CD4-positive, alpha-beta T cell treated with Interleukin-12 subunit alpha and Interleukin-12 subunit beta, for 1 hour (primary cell): ENCODE measurements around the gene IZUMO4.
"Not testable (repeated sequence)": the region's sequence is repeated elsewhere in the genome, so short reads cannot be mapped to it uniquely, and the experiment has no call there.

Experiments
- DNase-seq: peaks from one replicate; pipeline ENCODE4 v3.0.0-alpha.2; 2020

Gene IZUMO4

DNA sequence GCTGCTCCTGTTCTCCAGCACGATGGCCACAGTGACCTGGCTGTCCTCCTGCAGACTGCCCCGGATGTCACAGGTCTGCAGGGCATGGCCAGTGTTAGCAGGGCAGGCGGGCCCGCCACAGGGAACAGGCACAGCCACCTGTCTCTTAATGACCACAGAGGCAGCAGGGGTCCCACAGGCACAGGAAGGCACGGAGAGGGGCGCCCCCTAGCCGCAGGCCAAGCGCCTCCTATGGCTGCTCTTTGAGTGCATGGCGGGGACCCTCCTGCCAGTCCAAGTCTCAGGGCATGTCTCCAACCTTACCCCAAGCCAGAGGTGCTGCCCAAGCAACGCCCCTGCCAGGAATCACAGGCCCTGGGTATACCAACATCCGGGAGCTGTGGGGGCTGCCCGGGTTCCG, 14.1 kb downstream of the IZUMO4 start:
- DNase-seq = no peak

DNA sequence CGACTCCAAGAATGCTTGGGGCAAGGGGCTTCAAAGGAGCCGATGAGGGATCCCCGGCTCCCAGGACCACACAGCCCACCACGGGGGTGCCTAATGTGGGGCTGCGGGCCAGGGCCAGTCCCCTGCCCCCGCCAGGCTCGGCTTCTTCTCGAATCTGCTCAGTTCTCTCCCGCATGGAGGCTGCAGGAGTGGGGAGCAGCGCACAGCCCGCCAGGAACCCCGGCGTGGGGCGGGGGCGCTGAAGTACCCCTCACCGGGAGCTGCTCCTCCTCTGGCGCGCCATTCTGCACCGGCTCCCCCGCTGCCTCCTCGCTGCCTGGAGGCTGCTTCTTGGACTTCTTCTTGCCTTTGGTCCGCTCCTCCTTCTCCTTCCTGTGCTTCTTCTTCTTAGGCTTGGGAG, 14.7 kb downstream of the IZUMO4 start:
- DNase-seq = no peak

DNA sequence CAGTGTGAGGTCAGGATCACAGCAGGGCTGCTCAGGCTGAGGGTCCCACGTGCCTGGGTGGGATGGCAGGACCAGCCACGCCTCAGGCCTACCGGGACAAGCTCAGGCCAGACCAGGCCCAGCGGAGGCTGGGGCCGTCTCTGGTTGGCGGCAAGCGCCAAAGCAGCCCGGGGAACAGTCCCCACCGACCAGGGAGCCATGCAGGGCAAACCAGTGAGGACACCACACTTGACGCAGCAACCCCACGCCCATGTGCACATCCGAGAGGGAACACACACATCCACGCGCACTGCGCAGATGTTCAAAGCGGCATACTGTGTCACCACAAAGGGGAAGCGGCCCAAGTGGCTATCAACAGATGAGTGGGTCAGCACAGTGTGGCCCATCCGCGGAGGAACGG, 15.2 kb downstream of the IZUMO4 start:
- no peak for DNase-seq

DNA sequence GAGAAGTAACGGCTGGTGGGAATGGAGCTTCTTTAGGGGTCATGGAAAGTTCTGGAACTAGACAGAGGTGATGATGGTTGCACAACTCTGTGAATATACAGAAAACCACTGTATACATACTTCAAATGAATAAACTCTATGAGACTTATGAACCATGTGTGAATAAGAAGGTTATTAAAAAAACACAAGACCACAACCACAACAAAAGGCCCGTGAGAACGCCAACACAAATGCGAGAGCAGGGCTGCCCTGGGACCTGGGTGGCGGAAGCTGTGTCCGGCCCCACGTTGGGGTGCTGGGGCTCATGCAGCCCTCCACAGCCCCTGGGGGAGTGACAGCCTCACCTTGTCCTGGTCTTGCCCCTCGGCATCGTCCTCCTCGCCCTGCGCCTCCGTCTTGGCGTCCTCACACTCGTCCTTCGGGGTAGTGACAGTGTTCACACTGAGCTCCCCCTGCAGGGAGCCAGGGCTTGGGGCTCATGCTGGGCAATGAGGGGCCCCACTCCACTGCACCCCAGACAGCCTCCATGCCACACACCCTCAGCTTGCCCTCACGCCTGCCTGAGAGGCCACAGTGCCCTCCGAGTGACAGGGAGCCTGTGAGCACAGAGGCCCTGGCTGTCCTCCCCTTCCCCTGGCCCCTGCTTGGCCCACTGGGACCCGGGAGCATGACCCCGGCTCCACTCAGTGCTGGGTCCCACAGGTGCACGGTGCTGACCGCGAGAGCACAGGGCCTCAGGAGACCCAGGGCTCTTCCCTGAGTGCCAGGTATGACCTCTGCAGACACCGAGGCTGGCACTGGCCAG, 16.0 kb downstream of the IZUMO4 start:
- peak; percentile 30 for DNase-seq

DNA sequence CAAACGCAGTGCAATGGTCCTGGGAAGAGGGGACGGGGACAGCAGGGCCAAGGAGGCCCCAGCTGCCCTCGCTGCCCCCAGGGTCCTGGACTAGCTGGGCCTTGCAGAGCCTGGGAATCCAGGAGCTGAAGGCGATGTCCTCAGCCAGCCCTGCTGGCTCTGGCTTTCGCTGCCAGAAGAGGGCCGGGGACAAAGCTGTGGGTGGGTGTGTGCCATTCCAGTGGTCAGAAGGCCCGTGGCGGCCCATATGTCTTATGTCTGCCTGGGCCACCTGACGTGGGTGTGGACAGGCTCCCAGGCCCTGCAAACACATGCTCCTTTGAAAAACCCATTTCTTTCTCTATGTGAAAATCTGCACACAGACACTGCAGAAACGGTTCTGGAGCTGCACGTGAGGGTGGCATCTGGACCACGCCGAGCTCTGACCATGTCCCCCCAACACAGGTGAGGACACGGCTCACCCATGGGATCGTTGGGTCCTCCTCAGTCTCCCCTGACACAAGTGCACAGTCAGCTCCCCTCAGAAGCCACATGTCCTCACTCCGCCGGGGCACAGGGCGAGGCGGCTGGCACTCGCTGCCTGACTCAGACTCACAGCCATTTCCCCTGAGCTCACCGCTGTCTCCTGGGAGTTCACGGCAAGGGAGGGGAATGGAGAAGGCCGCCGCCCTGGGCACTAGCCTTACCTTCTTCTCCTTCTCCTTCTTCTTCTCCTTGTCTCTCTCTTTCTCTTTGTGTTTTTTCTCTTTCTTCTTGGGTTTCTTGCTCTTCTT, 16.9 kb downstream of the IZUMO4 start:
- no peak for DNase-seq

DNA sequence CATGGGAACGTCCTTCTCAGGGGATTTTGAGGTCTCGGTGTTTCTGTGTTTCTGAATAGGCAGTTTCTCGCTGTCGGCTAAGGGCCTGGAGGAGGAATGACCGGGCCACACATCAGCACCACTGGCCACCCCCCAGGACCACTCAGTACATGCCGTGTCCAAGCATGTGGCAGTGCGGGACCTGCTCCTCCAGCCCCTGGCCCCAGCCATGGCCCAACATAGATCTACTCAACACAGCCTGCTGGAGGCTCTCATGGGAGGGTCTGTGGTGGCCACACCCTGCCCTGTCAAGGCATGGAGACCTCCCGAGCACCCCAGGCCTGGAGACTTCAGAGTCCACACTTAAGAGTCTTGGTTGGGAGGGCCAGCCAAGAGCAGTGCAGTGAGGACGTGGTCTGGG, 17.5 kb downstream of the IZUMO4 start:
- no peak for DNase-seq

DNA sequence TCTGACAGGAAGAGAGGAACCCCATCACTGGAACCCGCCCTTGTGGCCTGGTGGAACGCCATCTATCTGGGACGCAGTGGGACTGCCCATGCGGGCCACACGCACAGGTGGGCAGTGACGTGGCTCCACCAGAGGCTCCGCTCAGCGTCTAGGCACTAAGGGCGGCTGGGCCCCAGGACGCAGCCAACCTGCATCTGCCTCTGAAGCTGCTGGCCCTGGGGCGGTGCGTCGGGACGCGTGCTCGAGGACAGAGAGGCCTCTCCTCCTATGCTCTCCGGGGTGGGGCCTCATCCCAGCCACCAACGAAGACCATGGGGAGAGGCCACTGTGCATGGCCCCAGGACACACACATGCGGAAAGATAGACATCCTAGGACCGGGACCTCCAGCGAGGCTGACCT, 18.1 kb downstream of the IZUMO4 start:
- DNase-seq = no peak

DNA sequence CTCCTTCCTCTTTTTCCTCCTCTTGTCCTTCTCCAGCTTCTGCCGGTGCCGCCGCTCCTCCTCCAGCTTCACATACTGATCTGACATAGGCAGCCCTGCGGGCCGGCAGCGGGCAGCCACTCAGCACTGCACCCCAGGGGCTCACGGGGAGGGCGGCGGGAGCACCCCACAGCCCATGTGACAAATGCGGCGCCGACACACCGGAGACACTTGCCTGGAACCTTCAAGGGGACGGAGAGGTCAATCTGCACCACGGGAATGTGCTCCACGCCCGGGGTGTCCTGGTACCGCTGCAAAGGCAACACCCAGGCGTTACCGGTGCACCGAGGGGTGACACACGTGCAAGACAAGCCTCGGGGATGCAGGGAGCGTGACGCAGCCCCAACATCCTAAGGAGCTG, 18.6 kb downstream of the IZUMO4 start:
- DNase-seq = no peak

DNA sequence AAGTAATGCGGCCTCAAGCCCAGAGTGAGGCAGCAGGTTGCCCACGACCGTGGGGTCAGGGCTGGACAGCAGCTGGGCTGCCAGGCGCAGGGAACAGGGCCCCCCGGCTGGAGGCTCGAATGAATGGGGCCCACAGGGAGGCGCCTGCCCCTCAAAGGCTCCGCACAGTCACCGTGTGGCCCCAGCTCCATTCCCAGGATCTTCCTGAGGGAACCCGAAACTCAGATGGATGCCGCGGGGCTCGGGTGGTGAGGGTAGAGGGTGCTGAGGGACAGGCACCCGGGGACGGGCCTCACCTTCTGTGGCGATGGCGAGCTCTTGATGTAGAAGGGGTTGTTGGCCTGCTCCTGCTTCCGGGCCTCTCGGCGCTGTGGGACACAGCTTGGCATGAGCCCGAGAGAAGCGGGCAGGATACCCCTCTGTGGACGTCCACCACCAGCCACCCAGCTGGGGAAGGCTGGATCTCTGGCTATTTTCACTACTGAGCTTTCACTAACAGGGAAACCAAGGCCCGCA, 19.3 kb downstream of the IZUMO4 start:
- DNase-seq = no peak

DNA sequence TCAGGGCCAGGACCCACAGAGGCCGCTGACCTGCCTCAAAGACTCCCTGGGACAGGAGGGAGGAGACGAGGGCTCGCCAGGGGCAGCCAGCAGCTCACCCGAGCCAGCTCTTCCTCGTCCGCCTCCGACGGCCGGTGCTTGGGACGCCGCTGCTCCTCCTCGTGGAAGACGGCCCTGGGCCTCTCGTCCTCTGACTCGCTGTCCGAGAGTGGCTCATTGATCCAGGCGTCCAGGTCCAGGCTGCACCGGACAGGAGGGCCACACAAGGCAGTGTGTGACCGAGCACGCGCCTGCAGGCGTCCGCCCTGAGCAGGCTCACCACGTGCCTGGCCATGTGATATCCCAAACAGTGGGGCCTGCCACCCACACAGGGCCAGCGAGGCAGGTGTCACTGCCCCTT, 19.8 kb downstream of the IZUMO4 start:
- DNase-seq = no peak

DNA sequence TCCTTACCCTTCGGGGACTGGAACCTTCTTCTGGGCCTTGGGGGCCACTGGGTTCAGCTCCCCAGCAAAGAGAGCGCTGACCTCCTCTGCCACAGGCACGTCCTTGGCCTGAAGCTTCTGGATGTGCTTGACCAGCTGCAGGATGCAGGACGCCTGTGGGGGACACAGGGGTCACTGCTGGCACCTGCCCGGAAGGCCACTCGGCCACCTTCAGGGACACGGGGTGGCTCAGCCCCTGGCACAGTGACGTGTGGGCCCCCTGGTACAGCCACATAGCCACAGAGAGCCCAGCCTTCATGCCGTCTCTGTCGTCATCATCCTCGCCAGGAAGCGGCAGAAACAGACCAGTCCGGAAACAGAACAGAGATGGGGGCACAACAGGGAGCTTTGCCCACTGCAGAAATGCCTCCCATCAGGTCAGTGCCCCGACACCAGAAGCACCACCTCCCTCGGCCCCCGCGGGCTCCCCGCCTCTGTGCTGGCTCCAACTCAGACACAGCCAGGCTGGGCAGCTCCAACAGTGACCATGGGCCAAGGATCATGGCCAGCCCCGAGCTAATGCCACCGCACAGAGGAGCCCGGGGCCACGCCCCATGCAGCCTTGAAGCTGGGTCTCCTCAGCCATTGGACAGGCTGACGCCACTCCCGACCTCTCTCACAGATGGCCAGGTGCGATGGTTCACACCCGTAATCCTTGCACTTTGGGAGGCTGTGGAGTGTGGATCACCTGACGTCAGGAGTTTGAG, 20.7 kb downstream of the IZUMO4 start:
- DNase-seq = no peak

DNA sequence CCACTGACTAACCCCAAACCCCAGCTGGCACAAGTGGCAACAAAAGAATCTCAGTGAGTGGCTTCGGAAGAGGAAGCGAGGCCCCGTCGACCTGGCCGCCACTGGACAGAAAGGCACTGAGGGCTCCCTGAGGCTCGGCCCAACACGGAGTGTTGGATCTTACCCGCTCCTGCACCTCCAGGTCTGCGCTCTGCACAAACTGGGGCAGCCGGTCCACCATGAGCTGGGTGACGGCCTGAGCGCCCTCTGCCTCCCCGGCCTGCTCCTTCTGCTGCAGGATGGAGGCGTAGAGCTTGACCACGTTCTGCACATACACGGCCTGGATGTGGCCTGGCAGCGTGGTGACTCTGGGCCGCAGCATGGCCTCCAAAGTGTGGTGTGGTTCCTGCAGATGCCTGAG, 21.7 kb downstream of the IZUMO4 start:
- no peak for DNase-seq

DNA sequence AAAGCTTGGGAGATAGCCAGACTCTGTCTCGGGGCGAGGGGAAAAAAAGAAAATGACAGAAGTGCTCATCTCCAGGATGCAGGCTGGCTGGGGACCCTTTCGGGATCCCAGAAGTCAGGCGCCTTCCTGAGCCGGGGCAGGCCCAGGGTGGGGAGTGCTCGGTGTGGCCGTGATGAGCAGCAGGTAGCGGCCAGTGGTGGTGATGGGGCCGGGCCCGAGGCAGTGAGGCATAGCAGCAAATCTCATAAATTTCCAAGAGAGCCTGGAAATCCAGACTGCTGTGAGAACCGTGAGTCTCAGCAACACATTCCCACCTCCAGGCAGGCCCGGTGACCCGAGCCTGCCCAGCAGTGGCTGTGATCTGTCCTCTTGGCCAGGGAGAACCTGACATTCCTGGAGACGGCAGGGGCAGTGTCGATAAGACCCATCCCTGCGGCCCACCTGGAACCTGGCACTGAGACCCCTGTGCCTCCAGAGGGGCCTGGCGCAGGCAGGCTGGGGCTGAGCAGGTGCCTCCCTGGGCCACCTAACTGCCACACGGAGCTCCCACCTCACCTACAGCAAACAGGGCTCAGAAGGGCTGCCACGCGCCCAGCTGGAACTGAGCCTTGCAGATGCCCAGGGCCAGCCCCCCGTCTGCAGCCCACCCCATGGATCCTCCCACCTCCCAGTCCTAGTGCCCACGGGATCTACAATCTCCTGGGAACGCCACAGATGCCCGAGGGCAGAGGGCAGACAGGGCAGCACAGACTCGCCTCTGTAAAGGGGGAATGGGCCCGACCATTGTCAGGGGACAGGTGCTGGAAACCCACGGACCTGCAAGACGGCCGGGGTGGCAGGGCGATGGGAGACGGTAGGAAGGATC, 23.4 kb downstream of the IZUMO4 start:
- no peak for DNase-seq

DNA sequence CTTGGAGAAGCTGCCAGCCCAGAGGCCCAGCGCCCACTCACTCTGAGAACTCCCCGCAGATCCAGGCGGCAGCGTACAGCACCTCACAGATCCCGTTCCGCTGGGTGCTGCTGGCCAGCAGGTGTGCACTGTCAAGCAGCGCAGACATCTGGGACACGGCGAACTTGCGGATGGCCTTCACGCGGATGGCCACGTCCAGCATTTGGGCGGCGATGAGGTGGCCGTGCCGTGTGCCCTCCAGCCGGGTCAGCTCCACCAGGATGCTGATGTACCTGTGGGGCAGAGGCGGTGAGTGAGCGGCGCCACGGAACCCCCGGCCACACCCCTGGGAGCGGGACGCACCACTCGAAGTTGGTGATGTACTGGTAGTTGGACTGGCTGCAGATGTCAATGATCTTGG, 24.1 kb downstream of the IZUMO4 start:
- DNase-seq = no peak

DNA sequence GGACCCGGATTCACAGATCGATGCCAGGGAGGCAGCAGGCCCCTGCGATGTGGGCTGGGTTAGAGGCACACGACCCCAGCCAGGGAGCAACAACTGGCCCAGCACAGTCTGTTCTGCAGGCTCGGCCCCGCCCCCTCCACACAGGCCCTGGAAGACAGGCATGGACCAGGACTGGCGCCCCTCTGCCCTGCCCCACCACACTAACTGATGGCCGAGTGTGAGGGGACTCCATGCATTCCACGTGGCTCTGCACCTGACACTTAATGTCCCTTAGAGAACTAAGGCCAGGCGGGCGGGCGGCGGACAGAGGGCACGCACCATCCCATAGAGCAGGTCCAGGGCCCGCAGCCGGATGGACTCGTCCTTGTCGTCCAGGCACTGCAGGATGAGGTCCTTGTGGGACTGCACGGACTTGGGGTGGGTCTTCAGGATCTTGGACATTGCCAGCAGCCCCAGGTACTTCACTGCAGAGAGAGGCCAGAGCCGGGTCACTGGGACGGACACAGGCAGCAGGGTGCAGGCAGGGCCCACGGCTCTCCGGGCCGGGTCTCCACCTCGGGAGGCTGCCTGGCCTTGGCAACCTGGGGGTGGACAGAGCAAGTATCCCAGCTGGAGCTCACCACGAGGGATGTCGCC, 24.8 kb downstream of the IZUMO4 start:
- no peak for DNase-seq

DNA sequence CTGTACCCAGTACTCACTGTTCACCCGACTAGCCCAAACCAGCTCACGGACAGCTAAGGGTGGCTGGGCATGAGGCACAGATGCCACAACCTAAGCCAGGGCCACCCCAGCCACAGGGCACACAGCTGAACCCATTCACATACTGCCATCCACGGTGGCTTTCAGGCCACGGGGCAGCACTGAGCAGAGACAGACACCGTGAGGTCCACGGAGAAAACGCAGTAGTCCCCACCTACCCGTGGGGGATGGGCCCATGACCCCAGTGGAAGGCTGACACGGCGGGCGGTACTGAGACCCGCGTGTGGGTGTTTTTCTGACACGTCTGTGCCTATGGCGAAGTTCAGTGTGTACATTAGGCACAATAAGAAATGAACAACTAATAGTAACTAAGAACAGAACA, 25.5 kb downstream of the IZUMO4 start:
- DNase-seq = no peak

DNA sequence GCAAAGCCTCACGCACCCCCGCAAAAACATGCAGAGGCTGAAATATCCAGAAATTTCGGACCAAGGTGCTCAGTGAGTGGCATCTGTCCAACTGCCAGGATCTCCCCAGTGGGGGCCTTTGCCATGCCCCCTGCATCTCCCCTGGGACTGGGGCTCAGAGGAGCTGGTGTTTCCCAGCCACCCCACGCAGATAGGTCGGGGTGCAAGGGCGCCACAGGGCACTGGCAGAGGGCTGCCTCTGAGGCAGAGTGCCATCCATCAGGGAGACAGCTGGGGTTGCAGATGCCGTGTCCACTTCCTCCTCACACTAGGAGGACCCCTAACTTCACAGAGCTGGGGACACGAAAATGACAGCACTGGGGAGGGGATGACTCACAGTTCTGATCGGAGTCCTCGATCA, 26.3 kb downstream of the IZUMO4 start:
- DNase-seq = no peak

DNA sequence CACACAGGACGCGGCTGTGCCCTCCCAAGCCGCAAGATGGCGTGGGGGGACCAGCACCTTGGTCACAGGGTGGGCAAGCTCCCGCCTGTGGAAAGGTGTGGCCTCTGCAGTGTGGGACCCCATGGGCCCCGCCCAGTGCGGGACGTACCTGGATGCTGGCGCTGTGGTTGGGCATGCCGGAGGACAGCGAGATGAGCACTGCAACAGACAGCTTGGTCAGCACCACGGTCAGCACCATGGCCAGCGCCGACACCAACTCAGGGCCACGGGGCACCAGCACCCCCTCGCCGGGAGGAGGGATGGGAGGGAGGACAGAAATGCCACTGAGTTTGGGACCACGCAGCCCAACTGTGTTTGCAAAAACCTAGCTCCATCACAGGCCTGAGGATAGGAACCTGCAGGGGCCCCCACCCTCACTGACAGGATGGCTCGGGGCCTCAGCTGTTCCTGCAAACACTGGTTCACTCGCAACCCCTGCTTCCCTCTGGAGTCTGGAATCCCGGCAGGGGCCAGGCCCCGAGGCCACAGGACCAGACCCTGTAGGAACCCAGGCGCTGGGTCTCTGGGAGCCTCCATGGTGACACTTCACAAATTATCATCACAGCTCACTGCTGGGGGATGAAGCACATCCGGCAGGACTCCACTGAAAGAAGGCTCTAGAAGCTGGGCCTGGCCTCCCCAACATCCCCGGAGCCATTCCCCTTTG, 27.1 kb downstream of the IZUMO4 start:
- DNase-seq = no peak

DNA sequence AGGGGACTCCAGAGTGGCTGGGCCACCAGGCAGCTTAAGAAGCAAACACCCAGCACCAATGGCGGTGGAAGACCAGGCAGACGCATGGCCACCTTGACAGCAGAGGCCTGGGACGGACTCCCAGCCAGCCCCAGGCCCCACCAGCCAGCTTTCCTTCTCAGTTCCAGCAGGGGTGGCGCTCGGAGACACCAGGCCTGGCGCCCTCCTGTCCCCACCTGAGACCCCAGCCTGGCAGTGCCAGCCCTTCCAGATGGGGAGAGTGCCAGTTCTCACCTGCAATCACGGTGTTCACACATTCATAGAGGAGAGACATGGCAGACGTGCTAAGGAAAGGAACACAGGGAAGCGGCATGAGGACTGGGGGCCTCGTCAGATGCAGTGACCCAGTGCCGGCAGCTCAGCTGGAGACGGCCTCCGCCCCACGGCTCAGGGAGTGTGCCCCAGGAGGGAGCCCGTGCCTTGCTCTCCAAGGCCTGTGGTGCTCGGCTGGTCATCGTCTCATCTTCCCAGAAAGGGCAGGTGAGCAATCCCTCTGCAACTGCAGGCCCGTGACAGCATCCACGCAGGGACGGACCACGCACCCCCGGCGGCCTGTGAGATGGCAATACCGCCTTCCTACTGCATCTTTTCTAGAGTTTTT, 30.3 kb downstream of the IZUMO4 start:
- DNase-seq = no peak

DNA sequence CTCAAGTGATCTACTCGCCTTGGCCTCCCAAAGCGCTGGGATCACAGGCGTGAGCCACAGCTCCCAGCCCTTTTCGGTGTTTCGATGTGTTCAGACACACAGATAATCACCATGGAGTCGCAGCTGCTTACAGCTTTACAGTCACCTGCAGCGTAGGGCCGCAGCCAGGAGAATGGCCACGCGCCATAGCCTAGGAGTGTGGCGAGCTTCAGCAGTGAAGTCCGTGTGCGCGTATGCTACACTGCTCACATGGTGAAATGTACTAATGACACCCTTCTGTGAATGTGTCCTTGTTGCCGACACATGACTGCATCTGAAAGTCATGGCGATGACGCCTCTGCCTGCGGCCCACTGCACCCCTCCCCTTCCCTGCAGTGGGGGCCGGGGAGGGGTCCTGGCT, 31.0 kb downstream of the IZUMO4 start:
- no peak for DNase-seq

DNA sequence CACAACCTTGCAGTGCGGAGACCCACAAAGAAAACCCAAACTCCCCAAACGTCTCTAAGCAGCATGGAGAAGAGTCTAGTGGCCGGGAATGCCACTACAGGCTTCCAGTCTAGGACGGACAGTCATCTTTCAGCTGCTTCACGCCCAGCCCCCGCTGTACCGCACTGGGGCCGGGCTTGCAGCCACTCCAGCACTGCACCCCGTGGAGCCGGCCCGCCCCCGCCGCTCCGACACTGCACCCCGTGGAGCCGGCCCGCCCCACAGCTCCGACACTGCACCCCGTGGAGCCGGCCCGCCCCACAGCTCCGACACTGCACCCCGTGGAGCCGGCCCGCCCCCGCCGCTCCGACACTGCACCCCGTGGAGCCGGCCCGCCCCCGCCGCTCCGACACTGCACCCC, 31.5 kb downstream of the IZUMO4 start:
- DNase-seq = not testable (repeated sequence)
